ENCODE results near the gene ADAM15. TPM values are rescaled to one million over a fixed set of nuclear protein-coding genes. Genes with fewer than 3 reads are reported as not detected.

The ADAM15 gene
- total and polyA plus RNA-seq, 2 of the 8 experiments (the other 6 are each of a cell fraction or from before 2014, with no cell fraction given), result 32.9 to 37.6 TPM

GRCh38 chr1:155084722-155085503 is 33.8 kb downstream of the ADAM15 start (continued):
- TF ChIP-seq MAX (IDR thresholded peaks at IDR 0.05), result 0 out of 2 replicates have a peak, but pooled peaks have one; percentile 60
- peak; percentile 75 for TF ChIP-seq TAF7 (optimal IDR thresholded peaks at IDR 0.05; ENCODE audit: borderline replicate concordance, low read depth, low read length)
- TF ChIP-seq SAP30 (IDR thresholded peaks at IDR 0.05; ENCODE audit: insufficient read depth, insufficient replicate concordance, low read length), result no peak
- TF ChIP-seq SUZ12 (IDR thresholded peaks at IDR 0.05; ENCODE audit: low read length), result no peak
- peak; percentile 38; the same call in 1 of the 2 replicates for TF ChIP-seq SRF (IDR thresholded peaks at IDR 0.05; ENCODE audit: low read depth, low read length)
- TF ChIP-seq RAD21 (IDR thresholded peaks at IDR 0.05 in 1 of 2, conservative IDR thresholded peaks at IDR 0.05 in 1 of 2; ENCODE audit: low read depth in 2 of 2, low read length in 2 of 2), result peak; percentile 98 to 99
- no peak for TF ChIP-seq CEBPB (IDR thresholded peaks at IDR 0.05; ENCODE audit: low read depth, low read length)
- peak; percentile 29; the same call in 1 of the 2 replicates for TF ChIP-seq TAF1 (IDR thresholded peaks at IDR 0.05; ENCODE audit: low read depth, low read length)
- TF ChIP-seq SP4 (IDR thresholded peaks at IDR 0.05; ENCODE audit: low read length), result peak; percentile 88; the same call in 1 of the 2 replicates

Measured in H1 (cell line).